B cell (primary cell): ENCODE measurements around the gene DDAH1.

Source experiments
- EZH2 ChIP-seq: IDR thresholded peaks from 2 replicates; pipeline ENCODE4 v1.6.1; 2012; ENCODE audit warnings: borderline replicate concordance, low read depth, mild to moderate bottlenecking, moderate library complexity, low read length; ENCODE audit not compliant: insufficient read depth, poor library complexity, severe bottlenecking
- TF ChIP-seq, protein P1 (sequence below): fragments of 200-600 bp; IDR thresholded peaks from one replicate; pipeline ENCODE4 v1.8.0; 2022; ENCODE audit warnings: antibody characterized with exemption, mild to moderate bottlenecking

DNA sequence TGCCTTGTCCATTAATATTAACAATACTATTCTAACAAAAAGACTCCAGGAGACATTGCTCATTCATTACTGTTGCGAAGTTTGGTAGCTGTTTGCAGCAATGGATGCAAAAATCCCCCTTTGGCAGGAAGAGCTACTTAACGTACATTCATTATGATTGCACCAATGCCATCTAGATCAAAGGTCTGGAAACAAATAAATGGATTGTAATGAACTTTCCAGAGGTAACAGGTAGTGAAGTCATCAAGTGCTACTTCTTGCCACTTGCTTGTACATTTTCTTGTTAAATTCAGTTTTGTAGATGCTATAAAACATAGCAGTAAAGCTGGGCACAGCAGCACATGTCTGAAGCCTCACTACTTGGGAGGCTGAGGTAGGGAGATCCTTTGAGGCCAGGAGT lies 93.9 kb downstream of the DDAH1 start:
- TF ChIP-seq, protein P1, sequence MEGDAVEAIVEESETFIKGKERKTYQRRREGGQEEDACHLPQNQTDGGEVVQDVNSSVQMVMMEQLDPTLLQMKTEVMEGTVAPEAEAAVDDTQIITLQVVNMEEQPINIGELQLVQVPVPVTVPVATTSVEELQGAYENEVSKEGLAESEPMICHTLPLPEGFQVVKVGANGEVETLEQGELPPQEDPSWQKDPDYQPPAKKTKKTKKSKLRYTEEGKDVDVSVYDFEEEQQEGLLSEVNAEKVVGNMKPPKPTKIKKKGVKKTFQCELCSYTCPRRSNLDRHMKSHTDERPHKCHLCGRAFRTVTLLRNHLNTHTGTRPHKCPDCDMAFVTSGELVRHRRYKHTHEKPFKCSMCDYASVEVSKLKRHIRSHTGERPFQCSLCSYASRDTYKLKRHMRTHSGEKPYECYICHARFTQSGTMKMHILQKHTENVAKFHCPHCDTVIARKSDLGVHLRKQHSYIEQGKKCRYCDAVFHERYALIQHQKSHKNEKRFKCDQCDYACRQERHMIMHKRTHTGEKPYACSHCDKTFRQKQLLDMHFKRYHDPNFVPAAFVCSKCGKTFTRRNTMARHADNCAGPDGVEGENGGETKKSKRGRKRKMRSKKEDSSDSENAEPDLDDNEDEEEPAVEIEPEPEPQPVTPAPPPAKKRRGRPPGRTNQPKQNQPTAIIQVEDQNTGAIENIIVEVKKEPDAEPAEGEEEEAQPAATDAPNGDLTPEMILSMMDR, result no peak
- no peak for TF ChIP-seq EZH2
